Measurements from ENCODE around the gene FNDC7. TPM values are rescaled to one million over a fixed set of nuclear protein-coding genes. Genes with fewer than 3 reads are reported as not detected.
"Not testable (repeated sequence)": the region's sequence is repeated elsewhere in the genome, so short reads cannot be mapped to it uniquely, and the experiment has no call there.

FNDC7 gene
- total RNA-seq, 4 donors from 2014 or later: not detected

DNA sequence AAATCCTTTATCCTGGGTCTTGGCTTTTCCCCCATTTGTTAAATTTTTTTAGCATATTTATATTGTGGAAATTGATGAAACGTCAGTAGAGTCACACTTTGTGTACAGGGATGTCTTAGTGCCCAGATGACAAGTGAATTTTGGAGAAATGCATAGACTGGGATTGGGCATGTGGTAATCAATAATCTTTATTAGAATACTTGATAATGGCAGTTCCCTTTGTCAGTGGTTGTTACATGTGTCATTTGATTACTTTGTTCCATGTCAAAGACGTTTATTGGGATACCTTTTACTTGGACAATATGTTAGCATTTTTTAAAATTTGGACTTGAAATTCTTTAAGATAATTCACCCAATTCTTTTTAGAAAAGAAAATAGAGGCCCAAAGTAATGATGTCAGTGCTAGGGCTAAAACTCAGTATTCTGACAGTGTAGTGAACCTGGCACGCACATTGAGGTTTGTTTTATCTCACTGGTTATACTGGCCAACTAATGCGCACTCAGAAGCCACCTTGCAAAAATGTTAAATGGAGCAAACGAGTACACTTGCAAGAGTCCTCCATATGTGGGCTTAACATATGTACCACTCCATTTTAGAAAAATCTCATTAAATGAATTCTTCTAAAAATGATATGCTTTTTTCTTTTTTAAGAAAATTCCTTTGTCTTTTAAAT, 11.4 kb upstream of the FNDC7 start:
- TF ChIP-seq, protein P1, sequence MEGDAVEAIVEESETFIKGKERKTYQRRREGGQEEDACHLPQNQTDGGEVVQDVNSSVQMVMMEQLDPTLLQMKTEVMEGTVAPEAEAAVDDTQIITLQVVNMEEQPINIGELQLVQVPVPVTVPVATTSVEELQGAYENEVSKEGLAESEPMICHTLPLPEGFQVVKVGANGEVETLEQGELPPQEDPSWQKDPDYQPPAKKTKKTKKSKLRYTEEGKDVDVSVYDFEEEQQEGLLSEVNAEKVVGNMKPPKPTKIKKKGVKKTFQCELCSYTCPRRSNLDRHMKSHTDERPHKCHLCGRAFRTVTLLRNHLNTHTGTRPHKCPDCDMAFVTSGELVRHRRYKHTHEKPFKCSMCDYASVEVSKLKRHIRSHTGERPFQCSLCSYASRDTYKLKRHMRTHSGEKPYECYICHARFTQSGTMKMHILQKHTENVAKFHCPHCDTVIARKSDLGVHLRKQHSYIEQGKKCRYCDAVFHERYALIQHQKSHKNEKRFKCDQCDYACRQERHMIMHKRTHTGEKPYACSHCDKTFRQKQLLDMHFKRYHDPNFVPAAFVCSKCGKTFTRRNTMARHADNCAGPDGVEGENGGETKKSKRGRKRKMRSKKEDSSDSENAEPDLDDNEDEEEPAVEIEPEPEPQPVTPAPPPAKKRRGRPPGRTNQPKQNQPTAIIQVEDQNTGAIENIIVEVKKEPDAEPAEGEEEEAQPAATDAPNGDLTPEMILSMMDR (IDR thresholded peaks at IDR 0.05): no peak
- TF ChIP-seq POLR2A (IDR thresholded peaks at IDR 0.05): no peak
- TF ChIP-seq EP300 (IDR thresholded peaks at IDR 0.05): no peak
- peaks cover 0 to 32% (median 0%) of the 10 kb centered on the region in 4 donors for H3K4me1 ChIP-seq
- H3K27me3 ChIP-seq: no peaks in the 10 kb centered on the region
- H3K27ac ChIP-seq: no peak overlapping the region
- no peaks in the 10 kb centered on the region for H3K9me3 ChIP-seq
- WGBS, 2 donors: 80 to 88% methylated on average over 5 of the region's 5 CpGs
- DNase-seq (ENCODE audit: low spot score in 2 of 2): no peak
- peaks cover 0 to 61% (median 11%) of the 10 kb centered on the region in 3 donors for H3K36me3 ChIP-seq
- no peak overlapping the region for H3K4me3 ChIP-seq

DNA sequence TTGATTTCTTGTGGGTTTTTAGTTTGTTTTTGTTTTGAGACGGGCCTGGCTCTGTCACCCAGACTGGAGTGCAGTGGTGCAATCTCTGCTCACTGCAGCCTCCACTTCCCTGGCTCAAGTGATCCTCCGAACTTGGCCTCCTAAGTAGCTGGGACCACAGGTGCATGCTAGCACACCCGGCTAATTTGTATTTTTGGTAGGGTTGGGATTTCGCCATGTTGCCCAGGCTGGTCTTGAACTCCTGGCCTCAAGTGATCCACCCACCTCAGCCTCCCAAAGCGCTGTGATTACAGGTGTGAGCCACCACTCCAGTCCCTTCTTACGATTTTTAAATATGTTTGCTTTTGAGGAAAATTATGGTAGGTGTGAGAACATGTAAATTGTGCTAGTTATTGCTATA, 10.6 kb upstream of the FNDC7 start:
- WGBS, 2 donors: 92 to 93% methylated on average over 6 of the region's 6 CpGs
- H3K9me3 ChIP-seq; DNase-seq (ENCODE audit: low spot score in 2 of 2); H3K4me3 ChIP-seq; H3K27ac ChIP-seq; H3K27me3 ChIP-seq: not testable (repeated sequence)
- peaks cover 0 to 54% (median 11%) of the 10 kb centered on the region in 3 donors for H3K36me3 ChIP-seq
- peaks cover 0 to 32% (median 0%) of the 10 kb centered on the region in 4 donors for H3K4me1 ChIP-seq

DNA sequence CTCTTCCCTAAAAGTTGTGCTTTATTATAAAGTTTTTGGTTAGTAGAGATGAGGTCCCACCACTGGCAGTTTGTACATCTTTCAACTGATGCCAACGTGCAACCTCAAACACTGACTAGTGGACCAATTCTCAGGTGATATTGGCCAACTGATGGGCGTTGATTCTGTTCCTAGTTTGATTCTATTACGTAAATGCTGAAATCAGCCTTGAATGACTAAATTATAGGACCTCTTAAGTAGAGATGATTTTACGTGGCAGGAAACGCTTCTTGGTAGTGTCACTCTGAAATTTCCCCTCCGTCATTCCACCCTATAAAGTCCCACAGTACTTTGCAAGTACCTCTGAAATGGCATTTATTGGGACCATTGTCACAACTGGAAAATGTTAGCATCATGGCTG, 8.8 kb upstream of the FNDC7 start:
- WGBS, 2 donors: 73 to 78% methylated on average over 6 of the region's 6 CpGs
- TF ChIP-seq, protein P1 (IDR thresholded peaks at IDR 0.05): no peak
- no peak for TF ChIP-seq EP300 (IDR thresholded peaks at IDR 0.05)
- no peak for TF ChIP-seq POLR2A (IDR thresholded peaks at IDR 0.05)
- Histone ChIP-seq H3K27ac (no peak overlapping the region), H3K4me3 (no peak overlapping the region), H3K9me3 (no peaks in the 10 kb centered on the region), H3K36me3 (peaks cover 0 to 35% (median 5%) of the 10 kb centered on the region in 3 donors), H3K4me1 (peaks cover 0 to 23% (median 0%) of the 10 kb centered on the region in 4 donors), H3K27me3 (no peaks in the 10 kb centered on the region)
- DNase-seq (ENCODE audit: low spot score in 2 of 2): no peak

GRCh38 chr1:108704496-108704895, 8.2 kb upstream of the FNDC7 start:
- TF ChIP-seq, protein P1 (IDR thresholded peaks at IDR 0.05): no peak
- no peak for TF ChIP-seq POLR2A (IDR thresholded peaks at IDR 0.05)
- no peak for TF ChIP-seq EP300 (IDR thresholded peaks at IDR 0.05)
- Histone ChIP-seq H3K36me3 (peaks cover 0 to 30% (median 0%) of the 10 kb centered on the region in 3 donors), H3K4me3 (no peak overlapping the region), H3K9me3 (no peaks in the 10 kb centered on the region), H3K4me1 (peaks cover 0 to 22% (median 0%) of the 10 kb centered on the region in 4 donors), H3K27ac (no peak overlapping the region), H3K27me3 (no peaks in the 10 kb centered on the region)
- DNase-seq (ENCODE audit: low spot score in 2 of 2): no peak
- 42 to 43% methylated on average over 2 of the region's 2 CpGs for WGBS, 2 donors

DNA sequence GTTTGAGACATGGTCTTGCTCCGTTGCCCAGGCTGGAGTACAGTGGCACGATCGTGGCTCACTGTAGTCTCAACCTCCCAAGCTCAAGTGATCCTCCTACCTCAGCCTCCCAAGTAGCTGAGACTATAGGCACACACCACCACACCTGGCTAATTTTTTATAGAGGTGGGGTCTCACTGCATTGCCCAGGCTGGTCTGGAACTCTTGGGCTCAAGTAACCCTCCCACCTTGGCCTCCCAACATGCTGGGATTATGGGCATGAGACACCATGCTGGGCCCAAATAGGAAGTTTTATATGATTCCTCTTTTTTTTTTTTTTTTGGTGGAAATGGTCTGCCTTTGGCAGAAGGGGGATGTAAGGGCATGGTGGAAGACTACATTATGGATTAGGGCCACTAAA, 6.1 kb upstream of the FNDC7 start:
- 96% methylated on average over 3 of the region's 3 CpGs for WGBS, 2 donors
- Histone ChIP-seq H3K4me3 (no peak overlapping the region), H3K4me1 (peaks cover 0 to 12% (median 0%) of the 10 kb centered on the region in 4 donors), H3K27ac (no peak overlapping the region), H3K27me3 (no peaks in the 10 kb centered on the region), H3K36me3 (peaks cover 0 to 8% (median 0%) of the 10 kb centered on the region in 3 donors), H3K9me3 (no peaks in the 10 kb centered on the region)
- TF ChIP-seq, protein P1 (IDR thresholded peaks at IDR 0.05): no peak
- no peak for TF ChIP-seq EP300 (IDR thresholded peaks at IDR 0.05)
- no peak for TF ChIP-seq POLR2A (IDR thresholded peaks at IDR 0.05)
- DNase-seq (ENCODE audit: low spot score in 2 of 2): no peak
